ENCODE data around the gene OR56B1.
"Not testable (repeated sequence)": the region's sequence is repeated elsewhere in the genome, so short reads cannot be mapped to it uniquely, and the experiment has no call there.

The OR56B1 gene

GRCh38 chr11:5705688-5706087 is 30.6 kb upstream of the OR56B1 start:
- FAIRE-seq (no peak), DNase-seq (ENCODE audit: insufficient read length, low spot score) (no peak)
- no peak for TF ChIP-seq CTCF (IDR thresholded peaks at IDR 0.05; ENCODE audit: insufficient read depth, missing control alignments)

GRCh38 chr11:5712507-5712906 is 23.7 kb upstream of the OR56B1 start:
- FAIRE-seq (no peak), DNase-seq (ENCODE audit: insufficient read length, low spot score) (no peak)
- no peak for TF ChIP-seq CTCF (IDR thresholded peaks at IDR 0.05; ENCODE audit: insufficient read depth, missing control alignments)

GRCh38 chr11:5713695-5714094 is 22.6 kb upstream of the OR56B1 start:
- no peak for DNase-seq (ENCODE audit: insufficient read length, low spot score)

GRCh38 chr11:5716518-5716917 is 19.7 kb upstream of the OR56B1 start:
- not testable (repeated sequence) for DNase-seq (ENCODE audit: insufficient read length, low spot score); FAIRE-seq

More at GRCh38 chr11:5713695-5714094, 22.6 kb upstream of the OR56B1 start:
- no peak for FAIRE-seq
- no peak for TF ChIP-seq CTCF (IDR thresholded peaks at IDR 0.05; ENCODE audit: insufficient read depth, missing control alignments)

- TF ChIP-seq CTCF (IDR thresholded peaks at IDR 0.05; ENCODE audit: insufficient read depth, missing control alignments): no peak
- no peak for FAIRE-seq
- DNase-seq (ENCODE audit: insufficient read length, low spot score): no peak
Measured at GRCh38 chr11:5719703-5720495, 16.3 kb upstream of the OR56B1 start.

GRCh38 chr11:5722622-5723021 is 13.6 kb upstream of the OR56B1 start:
- FAIRE-seq: no peak
- no peak for DNase-seq (ENCODE audit: insufficient read length, low spot score)

GRCh38 chr11:5726351-5726750 is 9.9 kb upstream of the OR56B1 start:
- no peak for TF ChIP-seq CTCF (IDR thresholded peaks at IDR 0.05; ENCODE audit: insufficient read depth, missing control alignments)
- no peak for FAIRE-seq
- DNase-seq (ENCODE audit: insufficient read length, low spot score): no peak

More at GRCh38 chr11:5722622-5723021, 13.6 kb upstream of the OR56B1 start:
- TF ChIP-seq CTCF (IDR thresholded peaks at IDR 0.05; ENCODE audit: insufficient read depth, missing control alignments): no peak
